A673 (cell line): ENCODE results near the gene ZNF107.

ENCODE experiments used
- CTCF ChIP-seq: fragments of 300-800, 200-600 bp; sonication (generic); conservative IDR thresholded peaks from 2 replicates; pipeline ENCODE4 v1.5.1; 2017; ENCODE audit warnings: low read depth, mild to moderate bottlenecking, antibody characterized with exemption, low read length, moderate library complexity, mixed read lengths
- EZH2 ChIP-seq: fragments of 200-600 bp; sonication (generic); IDR thresholded peaks from 2 replicates; pipeline ENCODE4 v1.6.1; 2017; ENCODE audit warnings: borderline replicate concordance, low read depth, mild to moderate bottlenecking, mixed read lengths, antibody characterized with exemption, low read length; ENCODE audit not compliant: poor library complexity, severe bottlenecking

DNA sequence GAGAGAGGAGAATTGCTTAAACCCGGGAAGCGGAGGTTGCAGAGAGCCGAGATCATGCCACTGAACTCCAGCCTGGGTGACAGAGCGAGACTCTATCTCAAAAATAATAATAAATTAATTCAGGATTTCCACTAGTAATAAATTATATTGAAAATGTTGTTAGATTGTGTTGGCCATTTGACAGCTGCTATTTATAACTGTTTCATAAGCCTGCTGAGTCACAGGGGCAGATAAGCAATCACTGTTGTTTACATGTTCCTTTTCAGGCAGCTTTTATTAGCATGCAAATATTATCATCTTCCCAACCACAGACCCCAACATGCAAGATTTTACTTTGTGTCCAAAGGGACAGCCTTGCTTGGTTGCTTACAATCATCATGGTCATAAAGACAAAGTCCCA, 78.7 kb downstream of the ZNF107 start:
- TF ChIP-seq CTCF = no peak
- no peak for TF ChIP-seq EZH2
